Retinal pigment epithelial cell (primary cell): ENCODE data around the gene TMEM202.

Source experiments
- DNase-seq: peaks from one replicate; pipeline ENCODE4 v3.0.0-alpha.2; 2010; ENCODE audit warnings: low read depth
- H3K4me3 ChIP-seq: 2 replicates; pipeline ENCODE4 v1.5.1; 2011; ENCODE audit warnings: mild to moderate bottlenecking, low read length, control low read depth, moderate library complexity
- TF ChIP-seq, protein P1 (sequence below): conservative IDR thresholded peaks from 2 replicates; pipeline ENCODE4 v1.5.1; 2011; ENCODE audit warnings: low read depth, low read length, control low read depth, inconsistent platforms

Gene TMEM202

DNA sequence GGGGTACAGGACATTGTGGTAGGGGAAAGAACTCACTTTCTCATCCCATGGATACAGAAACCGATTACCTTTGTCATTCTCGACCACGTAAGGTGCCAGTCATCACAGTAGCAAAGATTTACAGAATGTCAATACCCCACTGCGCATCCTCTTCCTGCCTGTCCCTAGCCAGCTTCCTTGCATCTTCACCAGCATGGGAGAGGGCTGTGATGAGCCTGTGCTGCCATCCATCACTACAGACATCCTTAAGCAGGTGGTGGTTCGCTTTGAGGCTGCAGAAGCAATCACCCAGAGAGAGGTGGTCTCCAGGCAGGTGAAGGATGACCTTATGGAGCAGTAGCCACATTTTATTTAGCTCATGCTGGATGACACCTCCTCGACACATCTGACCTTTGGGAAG, 52.7 kb downstream of the TMEM202 start:
- DNase-seq: no peak
- TF ChIP-seq, protein P1, sequence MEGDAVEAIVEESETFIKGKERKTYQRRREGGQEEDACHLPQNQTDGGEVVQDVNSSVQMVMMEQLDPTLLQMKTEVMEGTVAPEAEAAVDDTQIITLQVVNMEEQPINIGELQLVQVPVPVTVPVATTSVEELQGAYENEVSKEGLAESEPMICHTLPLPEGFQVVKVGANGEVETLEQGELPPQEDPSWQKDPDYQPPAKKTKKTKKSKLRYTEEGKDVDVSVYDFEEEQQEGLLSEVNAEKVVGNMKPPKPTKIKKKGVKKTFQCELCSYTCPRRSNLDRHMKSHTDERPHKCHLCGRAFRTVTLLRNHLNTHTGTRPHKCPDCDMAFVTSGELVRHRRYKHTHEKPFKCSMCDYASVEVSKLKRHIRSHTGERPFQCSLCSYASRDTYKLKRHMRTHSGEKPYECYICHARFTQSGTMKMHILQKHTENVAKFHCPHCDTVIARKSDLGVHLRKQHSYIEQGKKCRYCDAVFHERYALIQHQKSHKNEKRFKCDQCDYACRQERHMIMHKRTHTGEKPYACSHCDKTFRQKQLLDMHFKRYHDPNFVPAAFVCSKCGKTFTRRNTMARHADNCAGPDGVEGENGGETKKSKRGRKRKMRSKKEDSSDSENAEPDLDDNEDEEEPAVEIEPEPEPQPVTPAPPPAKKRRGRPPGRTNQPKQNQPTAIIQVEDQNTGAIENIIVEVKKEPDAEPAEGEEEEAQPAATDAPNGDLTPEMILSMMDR: no peak
- no peak overlapping the region for H3K4me3 ChIP-seq

DNA sequence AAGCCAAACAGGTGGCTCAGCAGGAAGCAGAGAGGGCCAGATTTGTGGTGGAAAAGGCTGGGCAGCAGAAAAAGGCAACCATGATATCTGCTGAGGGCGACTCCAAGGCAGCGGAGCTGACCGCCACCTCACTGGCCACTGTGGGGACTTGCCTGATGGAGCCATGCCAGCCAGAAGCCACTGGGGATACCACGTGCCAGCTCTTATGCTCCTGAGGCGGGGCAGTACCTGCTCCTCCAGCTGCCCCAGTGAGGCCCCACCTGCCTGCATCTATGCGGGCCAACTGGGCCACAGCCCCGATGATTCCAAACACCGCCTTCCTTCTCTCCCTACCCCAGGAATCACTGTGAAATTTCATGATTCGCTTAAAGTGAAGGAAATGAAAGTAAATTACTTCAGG, 53.1 kb downstream of the TMEM202 start:
- no peak for DNase-seq
- no peak overlapping the region for H3K4me3 ChIP-seq
- TF ChIP-seq, protein P1: no peak

DNA sequence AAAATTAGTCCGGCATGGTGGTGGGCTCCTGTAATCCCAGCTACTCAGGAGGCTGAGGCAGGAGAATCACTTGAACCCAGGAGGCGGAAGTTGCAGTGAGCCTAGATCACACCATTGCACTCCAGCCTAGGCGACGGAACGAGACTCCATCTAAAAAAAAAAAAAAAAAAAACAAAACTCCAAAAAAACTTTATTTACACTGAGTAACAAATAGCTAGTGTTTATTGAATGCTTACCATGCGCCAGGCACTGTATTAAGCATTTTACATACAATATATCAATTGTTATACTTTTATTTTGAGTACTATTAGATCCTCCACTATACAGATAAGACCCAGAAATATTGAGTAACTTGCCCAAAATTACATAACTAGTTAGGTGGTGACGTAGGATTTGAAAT, 58.6 kb downstream of the TMEM202 start:
- H3K4me3 ChIP-seq: no peak overlapping the region
- TF ChIP-seq, protein P1: no peak
- DNase-seq: no peak
